Esophagus (tissue), 2 donors: Measurements from ENCODE around the gene GRK4. TPM values are rescaled to one million over a fixed set of nuclear protein-coding genes. Genes with fewer than 3 reads are reported as not detected.

Experiments
- H3K27ac ChIP-seq, 2 donors: one replicate each; pipeline ENCODE4 v1.5.1; 2013; ENCODE audit warnings: low read depth in 2 of 2, mild to moderate bottlenecking in 2 of 2, inconsistent platforms in 1 of 2, low read length in 1 of 2, moderate library complexity in 1 of 2
- H3K27me3 ChIP-seq, 2 donors: one replicate each; pipeline ENCODE4 v1.6.1; 2013; ENCODE audit warnings: low read length in 2 of 2, control low read depth in 1 of 2, mild to moderate bottlenecking in 1 of 2; ENCODE audit not compliant: insufficient read depth in 2 of 2, control insufficient read depth in 1 of 2
- H3K36me3 ChIP-seq, 2 donors: one replicate each; pipeline ENCODE4 v1.6.1; 2013; ENCODE audit warnings: low read length in 1 of 2; ENCODE audit not compliant: control insufficient read depth in 2 of 2, insufficient read depth in 2 of 2
- H3K4me1 ChIP-seq, 2 donors: one replicate each; pipeline ENCODE4 v1.6.1; 2013; ENCODE audit warnings: low read length in 1 of 2; ENCODE audit not compliant: control insufficient read depth in 2 of 2, insufficient read depth in 2 of 2
- H3K4me3 ChIP-seq, 2 donors: one replicate each; pipeline ENCODE4 v1.5.1; 2013; ENCODE audit warnings: low read length in 2 of 2, mild to moderate bottlenecking in 2 of 2, low read depth in 1 of 2, moderate library complexity in 1 of 2
- H3K9me3 ChIP-seq, 2 donors: one replicate each; pipeline ENCODE4 v1.6.1; 2013; ENCODE audit warnings: mild to moderate bottlenecking in 2 of 2, low read depth in 1 of 2, low read length in 1 of 2, moderate library complexity in 1 of 2; ENCODE audit not compliant: control insufficient read depth in 2 of 2, insufficient read depth in 1 of 2
- WGBS, 2 donors: extraction: QIAGEN DNeasy Blood & Tissue Kit; methylation state at CpG; one replicate each; pipeline ENCODE4 v1.1.7; 2013; 5-methylcytosine and 5-hydroxymethylcytosine counted together
- polyA plus RNA-seq, 2 donors: library from polyadenylated mRNA; stranded (reverse); fragments of 200-250 nt; gene quantifications; one replicate each; pipeline ENCODE4 v1.2.3, GENCODE V29; 2013
- donor health status: healthy with polysubstance abuse.
- donor health status: Bipolar disorder and iron deficiency.

Gene GRK4
- polyA plus RNA-seq, 2 donors, result 1.2 to 1.7 TPM

DNA sequence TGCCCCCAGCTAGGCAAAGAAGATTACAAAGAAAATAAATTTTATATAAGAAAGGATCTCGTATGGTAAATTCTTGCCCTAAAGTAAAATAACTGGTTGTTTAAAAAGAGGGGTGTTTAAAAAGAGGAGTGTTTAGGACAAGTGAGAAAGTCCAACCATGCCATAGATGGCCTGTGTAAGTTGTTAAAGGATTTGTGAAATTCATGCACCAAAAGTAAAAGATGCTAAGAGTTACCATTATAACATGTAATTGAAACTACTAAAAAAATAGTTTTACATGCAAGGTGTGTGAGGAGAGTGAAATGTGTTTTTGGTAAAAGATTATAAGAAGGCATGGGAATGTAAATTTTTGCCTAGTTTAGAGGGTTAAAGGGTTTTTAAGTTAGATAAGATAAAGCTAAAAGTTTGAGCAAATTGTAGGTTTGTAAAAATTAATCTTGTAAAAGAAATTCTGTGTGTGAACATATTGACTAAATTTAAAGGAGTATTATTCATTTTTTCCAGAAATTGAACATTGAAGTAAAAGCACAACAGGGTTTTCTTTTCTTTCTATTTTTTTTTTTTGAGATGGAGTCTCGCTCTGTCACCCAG is 90.9 kb downstream of the GRK4 start:
- H3K27ac ChIP-seq, result no peak overlapping the region
- no peaks in the 10 kb centered on the region for H3K9me3 ChIP-seq
- no peaks in the 10 kb centered on the region for H3K27me3 ChIP-seq
- 98 to 99% methylated on average over 2 of the region's 2 CpGs for WGBS, 2 donors
- H3K4me1 ChIP-seq, result no peaks in the 10 kb centered on the region
- H3K4me3 ChIP-seq, result no peak overlapping the region
- no peaks in the 10 kb centered on the region for H3K36me3 ChIP-seq

DNA sequence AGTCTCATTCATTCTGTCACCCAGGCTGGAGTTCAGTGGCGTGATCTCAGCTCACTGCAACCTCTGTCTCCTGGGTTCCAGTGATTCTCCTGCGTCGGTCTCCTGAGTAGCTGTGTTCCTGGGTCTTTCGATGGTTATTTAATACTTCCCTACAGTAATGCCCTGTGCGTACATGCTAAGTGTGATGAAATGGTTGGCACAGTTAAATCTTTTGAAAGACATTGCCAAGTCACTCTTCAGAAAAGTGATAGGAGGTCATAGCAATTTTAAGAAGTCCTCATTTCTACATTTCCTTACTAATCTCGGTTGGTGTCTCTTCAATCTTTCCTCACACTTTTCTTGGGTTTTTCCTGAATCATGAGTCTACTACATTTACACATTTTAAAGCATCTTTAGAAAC is 96.6 kb downstream of the GRK4 start:
- Histone ChIP-seq H3K4me1 (no peaks in the 10 kb centered on the region), H3K27ac (no peak overlapping the region), H3K9me3 (no peaks in the 10 kb centered on the region), H3K27me3 (no peaks in the 10 kb centered on the region), H3K4me3 (no peak overlapping the region), H3K36me3 (no peaks in the 10 kb centered on the region)
- 90 to 95% methylated on average over 6 of the region's 6 CpGs for WGBS, 2 donors

DNA sequence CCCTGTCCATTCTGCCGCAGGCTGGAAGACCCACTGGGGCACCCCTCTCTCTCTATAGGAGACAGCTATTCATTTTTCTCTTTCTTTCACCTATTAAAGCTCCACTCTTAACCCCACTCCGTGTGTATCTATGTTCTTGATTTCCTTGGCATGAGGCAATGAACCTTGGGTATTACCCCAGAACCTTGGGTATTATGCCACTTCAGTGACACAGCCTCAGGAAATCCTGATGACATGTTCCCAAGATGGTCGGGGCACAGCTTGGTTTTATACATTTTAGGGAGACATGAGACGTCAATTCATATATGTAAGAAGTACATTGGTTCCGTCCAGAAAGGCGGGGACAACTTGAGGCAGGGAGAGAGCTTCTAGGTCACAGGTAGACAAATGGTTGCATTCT is 97.6 kb downstream of the GRK4 start:
- H3K4me3 ChIP-seq, result no peak overlapping the region
- no peak overlapping the region for H3K27ac ChIP-seq
- WGBS, 2 donors, result 90 to 93% methylated on average over 6 of the region's 6 CpGs
- no peaks in the 10 kb centered on the region for H3K4me1 ChIP-seq
- no peaks in the 10 kb centered on the region for H3K36me3 ChIP-seq
- H3K9me3 ChIP-seq, result no peaks in the 10 kb centered on the region
- no peaks in the 10 kb centered on the region for H3K27me3 ChIP-seq

DNA sequence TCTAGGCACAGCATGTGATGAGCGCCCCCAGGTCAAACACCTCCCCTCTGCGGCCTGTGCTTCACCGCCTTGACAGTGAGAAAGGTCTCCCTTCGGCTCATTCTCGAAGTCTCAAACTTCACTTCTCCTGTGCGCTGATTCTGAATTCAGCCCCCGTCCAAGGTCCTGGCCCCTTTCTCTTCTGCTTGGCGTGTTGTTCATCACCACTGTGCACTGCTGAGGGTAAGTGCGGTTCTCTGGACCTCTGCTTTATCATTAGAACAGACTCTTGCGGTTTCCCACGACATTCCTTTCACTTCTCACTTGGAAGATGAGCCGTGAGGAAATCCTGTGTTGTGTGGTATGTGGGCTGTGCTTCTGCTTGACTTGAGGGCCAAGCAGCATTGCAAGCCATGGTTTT is 99.1 kb downstream of the GRK4 start:
- WGBS, 2 donors, result 92 to 94% methylated on average over 12 of the region's 12 CpGs
- H3K36me3 ChIP-seq, result no peaks in the 10 kb centered on the region
- H3K4me3 ChIP-seq, result no peak overlapping the region
- no peaks in the 10 kb centered on the region for H3K27me3 ChIP-seq
- no peaks in the 10 kb centered on the region for H3K9me3 ChIP-seq
- no peak overlapping the region for H3K27ac ChIP-seq
- no peaks in the 10 kb centered on the region for H3K4me1 ChIP-seq

DNA sequence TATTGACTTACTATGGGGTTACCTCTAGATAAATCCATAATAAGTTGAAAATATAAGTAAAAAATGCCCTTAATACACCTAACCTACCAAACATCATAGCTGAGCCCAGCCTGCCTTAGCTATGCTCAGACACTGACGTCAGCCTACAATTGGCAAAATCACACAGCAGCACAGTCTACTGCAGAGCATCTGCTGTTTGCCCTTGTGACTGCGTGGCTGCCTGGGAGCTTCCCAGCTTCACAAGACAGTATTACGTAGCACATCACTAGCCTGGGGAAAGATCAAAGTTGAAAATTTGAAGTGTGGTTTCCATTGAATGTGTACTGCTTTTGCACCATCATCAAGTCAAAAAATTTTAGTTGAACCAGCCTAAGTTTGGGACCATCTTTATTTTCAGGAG is 102.2 kb downstream of the GRK4 start:
- 82 to 85% methylated on average over 3 of the region's 3 CpGs for WGBS, 2 donors

DNA sequence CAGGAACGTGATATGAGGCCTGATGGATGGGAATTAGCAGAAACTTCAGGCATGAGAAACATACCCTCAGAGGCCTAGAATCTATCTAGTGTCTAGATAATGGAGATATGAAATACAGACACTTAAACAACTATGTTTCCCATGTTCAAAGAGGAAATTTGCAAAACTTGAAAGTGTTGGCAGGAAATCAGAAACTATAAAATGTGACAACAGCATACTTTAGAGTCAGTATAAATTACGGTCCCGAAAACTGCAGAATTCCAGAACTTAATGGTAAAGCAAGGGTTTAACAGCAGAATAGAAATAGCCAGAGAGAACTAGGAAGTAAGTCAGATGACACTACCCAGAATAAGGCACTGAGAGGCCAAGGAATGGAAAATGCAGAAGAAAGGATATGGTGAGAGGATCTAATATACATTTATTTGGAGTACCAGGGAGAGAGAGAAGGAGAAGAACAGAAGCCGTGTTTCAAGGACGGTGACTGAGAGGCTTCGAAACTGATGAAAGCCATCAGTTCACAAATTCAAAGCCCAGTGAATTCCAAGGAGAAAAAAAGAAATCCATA is 103.5 kb downstream of the GRK4 start:
- H3K27ac ChIP-seq, result no peak overlapping the region
- no peaks in the 10 kb centered on the region for H3K36me3 ChIP-seq
- no peaks in the 10 kb centered on the region for H3K27me3 ChIP-seq
- no peak overlapping the region for H3K4me3 ChIP-seq
- no peaks in the 10 kb centered on the region for H3K4me1 ChIP-seq
- 86 to 94% methylated on average over 6 of the region's 6 CpGs for WGBS, 2 donors
- no peaks in the 10 kb centered on the region for H3K9me3 ChIP-seq

More for the DNA sequence above, 102.2 kb downstream of the GRK4 start:
- no peaks in the 10 kb centered on the region for H3K27me3 ChIP-seq
- no peak overlapping the region for H3K27ac ChIP-seq
- H3K36me3 ChIP-seq, result no peaks in the 10 kb centered on the region
- no peaks in the 10 kb centered on the region for H3K4me1 ChIP-seq
- H3K9me3 ChIP-seq, result no peaks in the 10 kb centered on the region
- no peak overlapping the region for H3K4me3 ChIP-seq

DNA sequence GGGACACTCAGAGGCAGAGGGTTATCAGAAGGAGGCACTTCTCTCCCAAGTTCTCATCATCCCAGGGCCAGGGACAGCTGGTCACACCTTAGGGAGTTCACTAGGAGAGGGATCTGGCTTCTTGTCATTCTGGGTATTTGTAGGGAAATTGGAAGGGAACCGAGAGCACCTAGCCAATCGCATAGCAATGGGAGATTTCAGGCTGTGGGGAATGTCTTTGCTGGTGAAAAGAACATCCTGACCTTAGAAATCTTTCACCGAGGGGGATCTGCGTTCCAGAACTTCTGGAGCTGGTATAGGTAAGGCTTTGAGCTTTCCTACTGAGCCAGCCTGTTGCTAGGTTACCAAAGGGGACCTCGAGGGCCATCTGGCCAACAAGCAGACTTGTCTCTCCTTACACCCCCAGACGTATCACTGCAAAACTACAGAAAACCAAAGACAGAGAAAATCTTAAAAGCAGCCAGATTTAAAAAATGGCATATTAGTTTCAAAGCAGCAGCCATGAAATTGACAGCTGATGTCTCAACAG is 104.2 kb downstream of the GRK4 start:
- Histone ChIP-seq H3K4me1 (no peaks in the 10 kb centered on the region), H3K36me3 (no peaks in the 10 kb centered on the region), H3K9me3 (no peaks in the 10 kb centered on the region), H3K27ac (no peak overlapping the region), H3K27me3 (no peaks in the 10 kb centered on the region), H3K4me3 (no peak overlapping the region)
- 86 to 89% methylated on average over 6 of the region's 6 CpGs for WGBS, 2 donors

DNA sequence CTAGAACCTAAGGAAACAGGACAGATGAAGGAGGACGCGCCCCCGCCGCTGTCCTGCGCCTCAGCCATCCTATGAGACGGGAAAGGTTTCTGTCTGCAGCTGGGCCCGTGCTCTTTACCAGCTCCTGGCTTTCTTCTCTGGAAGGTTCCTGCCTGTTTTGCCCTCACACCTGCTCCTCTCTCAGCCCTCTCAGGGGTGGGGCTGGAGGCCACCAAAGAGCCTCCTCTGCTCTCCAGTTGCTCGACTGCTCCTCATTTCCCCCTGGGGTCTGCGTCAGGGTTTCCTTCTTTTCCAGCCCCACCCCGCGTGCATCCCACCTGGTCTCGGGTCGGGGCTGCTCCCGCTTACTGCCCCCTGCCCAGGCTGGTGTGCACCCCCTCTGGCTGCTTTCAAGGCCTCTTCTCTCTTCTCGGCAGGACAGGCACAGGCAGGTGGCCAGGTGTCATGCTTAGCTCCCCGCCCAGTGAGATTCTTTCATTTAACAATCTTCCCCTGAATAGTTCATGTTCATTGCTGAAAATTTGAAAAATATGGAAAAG is 106.4 kb downstream of the GRK4 start:
- H3K9me3 ChIP-seq, result no peaks in the 10 kb centered on the region
- no peaks in the 10 kb centered on the region for H3K27me3 ChIP-seq
- H3K4me3 ChIP-seq, result no peak overlapping the region
- 74 to 79% methylated on average over 16 of the region's 16 CpGs for WGBS, 2 donors
- peaks cover 0 to 5% of the 10 kb centered on the region in 2 donors for H3K4me1 ChIP-seq
- no peak overlapping the region for H3K27ac ChIP-seq
- no peaks in the 10 kb centered on the region for H3K36me3 ChIP-seq

DNA sequence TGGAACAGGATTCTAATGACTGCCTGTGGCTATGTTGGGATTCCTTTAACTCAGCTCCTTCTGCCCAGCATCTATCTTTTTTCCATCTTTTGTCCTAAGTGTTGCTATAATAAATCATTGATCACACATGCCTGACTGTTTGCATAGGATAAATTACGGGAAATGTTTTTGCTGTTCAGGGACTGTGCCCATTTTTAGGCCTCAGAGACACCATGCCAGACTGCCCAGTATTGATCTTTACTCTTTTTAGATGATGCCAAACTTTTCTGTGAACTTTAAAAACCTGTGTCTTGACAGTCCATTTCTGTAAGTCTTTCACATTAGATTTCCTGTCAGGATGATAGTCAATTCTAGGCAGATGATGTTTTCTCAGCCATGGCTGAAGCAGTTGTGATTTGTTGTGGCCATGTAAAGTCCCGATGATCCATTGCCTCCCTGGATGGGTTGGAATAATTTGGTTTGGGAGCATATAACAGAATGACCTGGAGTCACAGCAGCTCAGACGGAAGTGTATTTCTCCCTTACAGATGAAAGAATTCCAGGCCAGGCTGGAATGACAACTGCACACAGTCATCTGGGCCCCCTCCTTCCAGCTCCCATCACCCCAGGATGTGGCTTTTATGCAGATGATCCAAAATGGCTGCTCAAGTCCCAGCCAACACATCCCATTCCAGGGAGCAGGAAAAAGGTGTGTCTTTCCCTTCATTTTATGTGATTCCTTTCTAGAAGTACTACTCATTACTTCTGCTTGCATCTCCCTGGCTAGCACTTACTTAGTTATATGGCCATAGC is 107.5 kb downstream of the GRK4 start:
- 78 to 82% methylated on average over 3 of the region's 3 CpGs for WGBS, 2 donors
- Histone ChIP-seq H3K4me3 (no peak overlapping the region), H3K27me3 (no peaks in the 10 kb centered on the region), H3K4me1 (peaks cover 0 to 5% of the 10 kb centered on the region in 2 donors), H3K27ac (no peak overlapping the region), H3K36me3 (no peaks in the 10 kb centered on the region), H3K9me3 (no peaks in the 10 kb centered on the region)
